Measurements from ENCODE around the gene CDC6. TPM values are rescaled to one million over a fixed set of nuclear protein-coding genes. Genes with fewer than 3 reads are reported as not detected.

The CDC6 gene
- total and polyA plus RNA-seq, 7 donors, result 0.27 to 2.5 (median 0.86) TPM

- H3K27ac ChIP-seq, result peak overlapping the region; percentile 36
- intact Hi-C loops (cut with DNase I), result loop anchor here (2.0 to 10.0 kb wide), 2 partner anchors 39 to 155 kb away; no protein-coding TSS in a partner anchor
- ATAC-seq, result no peak
- peaks cover 57% of the 10 kb centered on the region for H3K4me1 ChIP-seq
- 40 to 55% (median 42%) methylated on average over 19 of the region's 19 CpGs for WGBS, 3 donors
- no peak for TF ChIP-seq CTCF (IDR thresholded peaks at IDR 0.05)
- DNase-seq, result peak; percentile 22 to 44
- no peaks in the 10 kb centered on the region for H3K27me3 ChIP-seq (ENCODE audit: insufficient read depth in 3 of 3, low read length in 2 of 3)
- no peaks in the 10 kb centered on the region for H3K9me3 ChIP-seq
- H3K4me3 ChIP-seq, result peak overlapping the region; percentile 11
- H3K36me3 ChIP-seq (ENCODE audit: insufficient read depth in 1 of 2, low read depth in 1 of 2), result peaks cover 7 to 63% of the 10 kb centered on the region in 2 donors
Measured at GRCh38 chr17:40349895-40350688, 62.4 kb downstream of the CDC6 start.

GRCh38 chr17:40350689-40351358 lies 63.1 kb downstream of the CDC6 start:
- Histone ChIP-seq H3K27me3 (ENCODE audit: insufficient read depth in 3 of 3, low read length in 2 of 3) (no peaks in the 10 kb centered on the region), H3K4me1 (peaks cover 53% of the 10 kb centered on the region), H3K4me3 (no peak overlapping the region), H3K36me3 (ENCODE audit: insufficient read depth in 1 of 2, low read depth in 1 of 2) (peaks cover 7 to 71% of the 10 kb centered on the region in 2 donors), H3K9me3 (no peaks in the 10 kb centered on the region), H3K27ac (no peak overlapping the region)
- ATAC-seq (no peak), DNase-seq (no peak)
- no peak for TF ChIP-seq CTCF (IDR thresholded peaks at IDR 0.05)
- intact Hi-C loops (cut with DNase I), result loop anchor here in 1 of 2 donors (2.0 to 10.0 kb wide), 2 partner anchors 40 to 156 kb away; no protein-coding TSS in a partner anchor
- 52 to 62% (median 53%) methylated on average over 15 to 17 of the region's 17 CpGs for WGBS, 3 donors

- H3K4me1 ChIP-seq, result peaks cover 46% of the 10 kb centered on the region
- intact Hi-C loops (cut with DNase I), result loop anchor here in 1 of 2 donors (2.0 to 10.0 kb wide), 2 partner anchors 41 to 157 kb away; no protein-coding TSS in a partner anchor
- no peak for TF ChIP-seq CTCF (IDR thresholded peaks at IDR 0.05)
- H3K36me3 ChIP-seq (ENCODE audit: insufficient read depth in 1 of 2, low read depth in 1 of 2), result peaks cover 7 to 78% of the 10 kb centered on the region in 2 donors
- no peak overlapping the region for H3K4me3 ChIP-seq
- WGBS, 3 donors, result 62 to 80% (median 67%) methylated on average over 25 to 27 of the region's 27 CpGs
- peak overlapping the region; percentile 7 for H3K27ac ChIP-seq
- H3K9me3 ChIP-seq, result no peaks in the 10 kb centered on the region
- ATAC-seq (no peak), DNase-seq (peak in 1 of 2 donors; percentile 48)
- no peaks in the 10 kb centered on the region for H3K27me3 ChIP-seq (ENCODE audit: insufficient read depth in 3 of 3, low read length in 2 of 3)
Measured at GRCh38 chr17:40351359-40352236, 63.9 kb downstream of the CDC6 start.

GRCh38 chr17:40352237-40352778 lies 64.6 kb downstream of the CDC6 start:
- intact Hi-C loops (cut with DNase I), result loop anchor here in 1 of 2 donors (10.0 kb wide), 1 partner anchor 158 kb away; no protein-coding TSS in a partner anchor
- peaks cover 7 to 78% of the 10 kb centered on the region in 2 donors for H3K36me3 ChIP-seq (ENCODE audit: insufficient read depth in 1 of 2, low read depth in 1 of 2)
- no peak for TF ChIP-seq CTCF (IDR thresholded peaks at IDR 0.05)
- peak in 1 of 2 donors; percentile 39 for DNase-seq
- no peaks in the 10 kb centered on the region for H3K27me3 ChIP-seq (ENCODE audit: insufficient read depth in 3 of 3, low read length in 2 of 3)
- peaks cover 38% of the 10 kb centered on the region for H3K4me1 ChIP-seq
- WGBS, 3 donors, result 54 to 77% (median 56%) methylated on average over 7 of the region's 7 CpGs
- H3K9me3 ChIP-seq, result no peaks in the 10 kb centered on the region
- no peak overlapping the region for H3K4me3 ChIP-seq
- no peak for ATAC-seq
- peak overlapping the region; percentile 7 for H3K27ac ChIP-seq
